ENCODE results near the gene MAGI2. TPM values are rescaled to one million over a fixed set of nuclear protein-coding genes. Genes with fewer than 3 reads are reported as not detected.

MAGI2 gene
- total RNA-seq, 1 donor from 2014 or later: 10.7 TPM

DNA sequence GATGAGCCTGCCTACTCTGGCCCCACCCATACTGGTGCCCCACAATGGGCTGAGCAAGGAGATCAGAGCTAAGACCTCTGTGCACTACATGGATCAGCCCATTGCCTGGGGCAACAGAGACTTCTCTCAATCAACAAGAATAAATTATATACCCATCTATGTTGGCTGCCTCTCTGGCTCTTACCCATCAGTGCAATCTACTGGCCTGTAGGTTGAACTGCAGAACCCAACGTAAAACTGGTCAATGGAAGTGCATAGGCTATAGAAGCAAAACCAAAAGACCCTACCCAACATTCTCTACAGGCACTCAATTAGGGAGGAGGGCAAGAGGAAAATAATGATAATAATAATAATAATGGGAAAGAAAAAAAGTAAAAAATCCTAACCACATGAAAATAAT is 574.3 kb downstream of the MAGI2 start:
- TF ChIP-seq, protein P1, sequence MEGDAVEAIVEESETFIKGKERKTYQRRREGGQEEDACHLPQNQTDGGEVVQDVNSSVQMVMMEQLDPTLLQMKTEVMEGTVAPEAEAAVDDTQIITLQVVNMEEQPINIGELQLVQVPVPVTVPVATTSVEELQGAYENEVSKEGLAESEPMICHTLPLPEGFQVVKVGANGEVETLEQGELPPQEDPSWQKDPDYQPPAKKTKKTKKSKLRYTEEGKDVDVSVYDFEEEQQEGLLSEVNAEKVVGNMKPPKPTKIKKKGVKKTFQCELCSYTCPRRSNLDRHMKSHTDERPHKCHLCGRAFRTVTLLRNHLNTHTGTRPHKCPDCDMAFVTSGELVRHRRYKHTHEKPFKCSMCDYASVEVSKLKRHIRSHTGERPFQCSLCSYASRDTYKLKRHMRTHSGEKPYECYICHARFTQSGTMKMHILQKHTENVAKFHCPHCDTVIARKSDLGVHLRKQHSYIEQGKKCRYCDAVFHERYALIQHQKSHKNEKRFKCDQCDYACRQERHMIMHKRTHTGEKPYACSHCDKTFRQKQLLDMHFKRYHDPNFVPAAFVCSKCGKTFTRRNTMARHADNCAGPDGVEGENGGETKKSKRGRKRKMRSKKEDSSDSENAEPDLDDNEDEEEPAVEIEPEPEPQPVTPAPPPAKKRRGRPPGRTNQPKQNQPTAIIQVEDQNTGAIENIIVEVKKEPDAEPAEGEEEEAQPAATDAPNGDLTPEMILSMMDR (IDR thresholded peaks at IDR 0.05): no peak
- H3K27ac Mint-ChIP-seq (ENCODE audit: unreplicated experiment): no peak overlapping the region
- H3K27me3 Mint-ChIP-seq (ENCODE audit: unreplicated experiment): no peaks in the 10 kb centered on the region
- H3K9me3 Mint-ChIP-seq (ENCODE audit: unreplicated experiment): peaks cover 44% of the 10 kb centered on the region
- no peaks in the 10 kb centered on the region for H3K4me1 Mint-ChIP-seq (ENCODE audit: unreplicated experiment)
- no peak overlapping the region for H3K4me3 Mint-ChIP-seq (ENCODE audit: unreplicated experiment)
- no peaks in the 10 kb centered on the region for H3K36me3 Mint-ChIP-seq (ENCODE audit: unreplicated experiment)
- DNase-seq (ENCODE audit: extremely low spot score, unreplicated experiment): no peak

DNA sequence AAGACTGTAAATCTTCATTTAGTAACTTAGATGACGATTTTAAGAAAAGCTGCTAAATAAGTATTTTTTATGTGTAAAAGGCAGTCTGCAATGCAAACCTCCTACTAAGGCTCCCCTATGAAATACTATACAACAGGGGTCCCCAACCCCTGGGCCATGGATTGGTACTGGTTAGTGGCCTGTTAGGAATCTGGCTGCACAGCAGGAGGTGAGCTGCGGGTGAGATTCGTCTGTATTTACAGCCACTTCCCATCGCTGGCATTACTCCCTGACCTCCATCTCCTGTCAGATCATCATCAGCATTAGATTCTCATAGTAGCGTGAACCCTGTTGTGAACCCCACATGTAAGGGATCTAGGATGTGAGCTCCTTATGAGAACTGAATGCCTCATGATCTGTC is 580.4 kb downstream of the MAGI2 start:
- TF ChIP-seq, protein P1 (IDR thresholded peaks at IDR 0.05): no peak
- no peaks in the 10 kb centered on the region for H3K4me1 Mint-ChIP-seq (ENCODE audit: unreplicated experiment)
- no peak overlapping the region for H3K4me3 Mint-ChIP-seq (ENCODE audit: unreplicated experiment)
- H3K36me3 Mint-ChIP-seq (ENCODE audit: unreplicated experiment): no peaks in the 10 kb centered on the region
- peaks cover 13% of the 10 kb centered on the region for H3K9me3 Mint-ChIP-seq (ENCODE audit: unreplicated experiment)
- no peak for DNase-seq (ENCODE audit: extremely low spot score, unreplicated experiment)
- no peaks in the 10 kb centered on the region for H3K27me3 Mint-ChIP-seq (ENCODE audit: unreplicated experiment)
- no peak overlapping the region for H3K27ac Mint-ChIP-seq (ENCODE audit: unreplicated experiment)

DNA sequence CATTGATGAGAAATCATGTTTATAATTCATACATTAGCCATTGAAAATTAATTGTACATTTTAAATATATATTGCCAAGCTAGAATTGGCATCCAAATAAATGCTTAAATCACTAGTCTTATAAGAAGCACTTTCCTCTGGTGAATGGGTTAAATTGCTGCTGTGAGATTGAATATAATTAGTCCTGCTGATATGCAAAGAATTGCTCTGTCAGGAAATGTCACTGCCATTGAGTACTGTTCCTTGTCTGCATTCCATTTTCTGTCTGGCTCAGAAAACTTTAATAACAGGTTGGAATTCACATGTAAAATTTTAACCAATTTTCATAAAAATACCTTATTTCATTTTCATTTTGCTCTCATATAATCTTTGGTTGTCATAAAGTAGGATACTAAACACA is 589.1 kb downstream of the MAGI2 start:
- Mint-ChIP-seq H3K4me1 (ENCODE audit: unreplicated experiment) (no peaks in the 10 kb centered on the region), H3K4me3 (ENCODE audit: unreplicated experiment) (no peak overlapping the region), H3K9me3 (ENCODE audit: unreplicated experiment) (peaks cover 20% of the 10 kb centered on the region), H3K36me3 (ENCODE audit: unreplicated experiment) (no peaks in the 10 kb centered on the region), H3K27me3 (ENCODE audit: unreplicated experiment) (no peaks in the 10 kb centered on the region), H3K27ac (ENCODE audit: unreplicated experiment) (no peak overlapping the region)
- TF ChIP-seq, protein P1 (IDR thresholded peaks at IDR 0.05): no peak
- no peak for DNase-seq (ENCODE audit: extremely low spot score, unreplicated experiment)

DNA sequence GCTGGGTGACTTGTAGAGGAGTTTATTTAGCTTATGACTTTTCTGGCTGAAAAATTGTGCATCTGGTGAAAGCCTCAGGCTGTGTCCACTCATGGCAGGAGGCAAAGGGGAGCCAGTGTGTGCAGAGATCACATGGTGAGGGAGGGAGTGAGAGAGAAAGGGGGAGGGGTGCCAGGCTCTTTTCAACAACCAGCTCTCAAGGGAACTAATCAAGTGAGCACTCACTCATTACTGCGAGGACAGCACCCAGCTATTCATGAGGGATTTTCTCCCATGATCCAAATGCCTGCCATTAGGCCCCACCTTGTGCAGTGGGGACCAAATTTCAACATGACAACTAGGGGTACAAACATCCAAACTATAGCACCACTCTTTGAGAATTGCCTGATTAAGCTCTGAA is 590.2 kb downstream of the MAGI2 start:
- H3K27me3 Mint-ChIP-seq (ENCODE audit: unreplicated experiment): no peaks in the 10 kb centered on the region
- no peak overlapping the region for H3K27ac Mint-ChIP-seq (ENCODE audit: unreplicated experiment)
- TF ChIP-seq, protein P1 (IDR thresholded peaks at IDR 0.05): no peak
- no peaks in the 10 kb centered on the region for H3K4me1 Mint-ChIP-seq (ENCODE audit: unreplicated experiment)
- H3K4me3 Mint-ChIP-seq (ENCODE audit: unreplicated experiment): no peak overlapping the region
- no peaks in the 10 kb centered on the region for H3K36me3 Mint-ChIP-seq (ENCODE audit: unreplicated experiment)
- DNase-seq (ENCODE audit: extremely low spot score, unreplicated experiment): no peak
- peaks cover 18% of the 10 kb centered on the region for H3K9me3 Mint-ChIP-seq (ENCODE audit: unreplicated experiment)

DNA sequence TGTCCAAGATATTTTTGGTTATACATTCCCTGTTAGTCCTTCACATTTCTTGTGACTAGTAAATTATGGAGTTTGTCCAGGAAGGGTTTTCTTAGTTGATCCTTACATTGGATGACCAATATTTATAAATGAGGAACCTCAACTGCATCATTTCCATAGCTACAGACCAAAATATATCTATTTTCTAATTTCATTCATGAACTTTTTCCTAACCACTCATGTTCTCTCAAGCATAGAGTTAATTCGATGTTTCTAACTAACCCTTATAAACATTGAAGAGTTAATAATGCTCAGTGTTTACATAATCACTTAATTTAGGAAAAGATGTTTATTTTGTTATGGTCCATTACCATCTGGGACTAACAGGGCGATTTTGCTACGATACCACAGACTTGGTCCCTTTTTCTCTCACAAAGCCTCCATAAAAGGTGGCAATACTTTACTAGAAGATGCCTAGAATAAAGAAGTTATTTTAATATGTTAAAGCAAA is 591.0 kb downstream of the MAGI2 start:
- TF ChIP-seq, protein P1 (IDR thresholded peaks at IDR 0.05): no peak
- no peak for DNase-seq (ENCODE audit: extremely low spot score, unreplicated experiment)
- H3K4me1 Mint-ChIP-seq (ENCODE audit: unreplicated experiment): no peaks in the 10 kb centered on the region
- H3K27ac Mint-ChIP-seq (ENCODE audit: unreplicated experiment): no peak overlapping the region
- no peaks in the 10 kb centered on the region for H3K27me3 Mint-ChIP-seq (ENCODE audit: unreplicated experiment)
- peaks cover 26% of the 10 kb centered on the region for H3K9me3 Mint-ChIP-seq (ENCODE audit: unreplicated experiment)
- H3K4me3 Mint-ChIP-seq (ENCODE audit: unreplicated experiment): no peak overlapping the region
- H3K36me3 Mint-ChIP-seq (ENCODE audit: unreplicated experiment): no peaks in the 10 kb centered on the region

Data from osteocyte (in vitro differentiated cells).